ENCODE data around the gene MED25. TPM values are rescaled to one million over a fixed set of nuclear protein-coding genes. Genes with fewer than 3 reads are reported as not detected.

Gene MED25
- total RNA-seq, 1 donor from 2014 or later: 11.0 TPM

DNA sequence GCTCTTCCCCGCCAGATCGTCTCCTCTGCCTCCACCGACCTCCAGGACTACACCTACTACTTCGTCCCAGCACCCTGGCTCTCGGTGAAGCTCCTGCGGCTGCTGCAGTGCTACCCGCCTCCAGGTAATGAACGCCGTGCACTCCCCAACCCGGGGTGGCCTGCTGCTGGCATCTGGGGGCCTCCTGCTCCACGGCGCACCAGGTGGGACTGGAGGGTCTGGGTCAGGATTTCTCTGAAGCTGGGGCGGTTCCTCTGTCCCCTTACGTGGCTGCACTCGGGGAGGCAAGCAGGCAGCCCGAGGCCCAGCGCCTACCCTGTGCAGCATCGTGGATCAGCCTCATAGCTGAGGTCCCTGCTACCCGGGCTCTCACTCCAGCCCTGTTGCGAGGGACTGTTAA, 22.5 kb upstream of the MED25 start:
- Histone ChIP-seq H3K36me3 (ENCODE audit: control insufficient read depth in 3 of 3, insufficient read depth in 3 of 3, low read length in 3 of 3) (peaks cover 57 to 66% (median 65%) of the 10 kb centered on the region in 3 donors), H3K27ac (ENCODE audit: low read depth, low read length) (no peak overlapping the region), H3K9ac (ENCODE audit: low read depth in 1 of 3, low read length in 3 of 3) (no peak overlapping the region), H3K4me3 (ENCODE audit: low read length in 3 of 3) (no peak overlapping the region), H3K9me3 (ENCODE audit: control insufficient read depth in 3 of 3, low read length in 3 of 3) (no peaks in the 10 kb centered on the region), H3K27me3 (ENCODE audit: control insufficient read depth in 3 of 3, insufficient read depth in 3 of 3, low read length in 3 of 3) (no peaks in the 10 kb centered on the region), H3K4me1 (ENCODE audit: control insufficient read depth in 3 of 3, insufficient read depth in 3 of 3, low read length in 3 of 3) (no peaks in the 10 kb centered on the region)

DNA sequence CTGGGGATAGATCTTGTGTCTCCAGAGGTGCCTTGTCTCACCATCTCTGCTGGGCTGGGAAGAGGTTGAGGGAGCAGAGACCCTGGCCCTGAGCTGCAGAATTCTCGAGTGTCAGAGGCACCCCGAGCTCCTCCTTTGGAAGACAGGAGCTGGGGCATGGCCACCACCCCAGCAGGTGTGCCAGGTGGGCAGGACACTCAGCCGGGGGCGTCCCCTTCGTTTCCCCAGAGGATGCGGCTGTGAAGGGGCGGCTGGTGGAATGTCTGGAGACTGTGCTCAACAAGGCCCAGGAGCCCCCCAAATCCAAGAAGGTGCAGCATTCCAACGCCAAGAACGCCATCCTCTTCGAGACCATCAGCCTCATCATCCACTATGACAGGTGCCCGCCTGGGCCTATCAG, 19.5 kb upstream of the MED25 start:
- no peaks in the 10 kb centered on the region for H3K27me3 ChIP-seq (ENCODE audit: control insufficient read depth in 3 of 3, insufficient read depth in 3 of 3, low read length in 3 of 3)
- H3K27ac ChIP-seq (ENCODE audit: low read depth, low read length): no peak overlapping the region
- no peak overlapping the region for H3K9ac ChIP-seq (ENCODE audit: low read depth in 1 of 3, low read length in 3 of 3)
- peaks cover 7 to 8% (median 7%) of the 10 kb centered on the region in 3 donors for H3K4me1 ChIP-seq (ENCODE audit: control insufficient read depth in 3 of 3, insufficient read depth in 3 of 3, low read length in 3 of 3)
- H3K36me3 ChIP-seq (ENCODE audit: control insufficient read depth in 3 of 3, insufficient read depth in 3 of 3, low read length in 3 of 3): peaks cover 51 to 66% (median 61%) of the 10 kb centered on the region in 3 donors
- H3K4me3 ChIP-seq (ENCODE audit: low read length in 3 of 3): no peak overlapping the region
- H3K9me3 ChIP-seq (ENCODE audit: control insufficient read depth in 3 of 3, low read length in 3 of 3): no peaks in the 10 kb centered on the region

DNA sequence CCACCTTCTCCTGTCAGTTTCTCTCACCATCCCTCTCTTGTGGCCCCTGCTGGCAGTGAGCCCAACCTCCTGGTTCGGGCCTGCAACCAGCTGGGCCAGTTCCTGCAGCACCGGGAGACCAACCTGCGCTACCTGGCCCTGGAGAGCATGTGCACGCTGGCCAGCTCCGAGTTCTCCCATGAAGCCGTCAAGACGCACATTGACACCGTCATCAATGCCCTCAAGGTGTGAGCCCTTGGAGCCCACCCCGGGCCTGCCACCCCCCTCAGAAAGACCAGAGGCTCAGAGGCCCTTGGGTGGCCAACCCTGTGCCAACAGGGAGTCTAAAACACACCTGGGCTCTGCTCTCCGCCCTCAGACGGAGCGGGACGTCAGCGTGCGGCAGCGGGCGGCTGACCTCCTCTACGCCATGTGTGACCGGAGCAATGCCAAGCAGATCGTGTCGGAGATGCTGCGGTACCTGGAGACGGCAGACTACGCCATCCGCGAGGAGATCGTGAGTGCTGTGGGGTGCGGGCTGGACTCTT, 18.8 kb upstream of the MED25 start:
- Histone ChIP-seq H3K4me1 (ENCODE audit: control insufficient read depth in 3 of 3, insufficient read depth in 3 of 3, low read length in 3 of 3) (peaks cover 7 to 8% (median 7%) of the 10 kb centered on the region in 3 donors), H3K9ac (ENCODE audit: low read depth in 1 of 3, low read length in 3 of 3) (no peak overlapping the region), H3K4me3 (ENCODE audit: low read length in 3 of 3) (no peak overlapping the region), H3K9me3 (ENCODE audit: control insufficient read depth in 3 of 3, low read length in 3 of 3) (no peaks in the 10 kb centered on the region), H3K36me3 (ENCODE audit: control insufficient read depth in 3 of 3, insufficient read depth in 3 of 3, low read length in 3 of 3) (peaks cover 52 to 63% (median 61%) of the 10 kb centered on the region in 3 donors), H3K27me3 (ENCODE audit: control insufficient read depth in 3 of 3, insufficient read depth in 3 of 3, low read length in 3 of 3) (no peaks in the 10 kb centered on the region), H3K27ac (ENCODE audit: low read depth, low read length) (no peak overlapping the region)

DNA sequence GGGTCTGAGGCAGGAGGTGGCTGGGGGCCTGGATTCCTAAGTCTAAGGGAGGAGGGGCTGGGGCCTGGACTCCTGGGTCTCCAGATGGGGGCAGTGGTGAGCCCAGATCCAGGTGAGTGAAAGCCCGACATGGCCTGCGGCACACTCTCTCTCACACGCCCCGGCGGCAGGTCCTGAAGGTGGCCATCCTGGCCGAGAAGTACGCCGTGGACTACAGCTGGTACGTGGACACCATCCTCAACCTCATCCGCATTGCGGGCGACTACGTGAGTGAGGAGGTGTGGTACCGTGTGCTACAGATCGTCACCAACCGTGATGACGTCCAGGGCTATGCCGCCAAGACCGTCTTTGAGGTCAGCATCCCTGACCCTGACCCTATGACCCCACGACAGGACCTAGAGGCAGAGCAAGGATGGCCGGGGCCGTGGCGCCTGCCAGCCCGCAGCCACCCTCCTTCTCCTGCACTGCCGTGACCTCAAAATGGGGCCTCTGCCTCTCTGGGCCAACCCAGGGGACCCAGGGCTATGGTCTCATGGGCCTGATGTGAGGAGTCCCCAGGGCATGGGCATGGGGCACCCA, 18.2 kb upstream of the MED25 start:
- no peak overlapping the region for H3K4me3 ChIP-seq (ENCODE audit: low read length in 3 of 3)
- no peaks in the 10 kb centered on the region for H3K9me3 ChIP-seq (ENCODE audit: control insufficient read depth in 3 of 3, low read length in 3 of 3)
- no peak overlapping the region for H3K27ac ChIP-seq (ENCODE audit: low read depth, low read length)
- H3K36me3 ChIP-seq (ENCODE audit: control insufficient read depth in 3 of 3, insufficient read depth in 3 of 3, low read length in 3 of 3): peaks cover 53 to 59% (median 57%) of the 10 kb centered on the region in 3 donors
- no peak overlapping the region for H3K9ac ChIP-seq (ENCODE audit: low read depth in 1 of 3, low read length in 3 of 3)
- peaks cover 7 to 8% (median 7%) of the 10 kb centered on the region in 3 donors for H3K4me1 ChIP-seq (ENCODE audit: control insufficient read depth in 3 of 3, insufficient read depth in 3 of 3, low read length in 3 of 3)
- H3K27me3 ChIP-seq (ENCODE audit: control insufficient read depth in 3 of 3, insufficient read depth in 3 of 3, low read length in 3 of 3): no peaks in the 10 kb centered on the region

DNA sequence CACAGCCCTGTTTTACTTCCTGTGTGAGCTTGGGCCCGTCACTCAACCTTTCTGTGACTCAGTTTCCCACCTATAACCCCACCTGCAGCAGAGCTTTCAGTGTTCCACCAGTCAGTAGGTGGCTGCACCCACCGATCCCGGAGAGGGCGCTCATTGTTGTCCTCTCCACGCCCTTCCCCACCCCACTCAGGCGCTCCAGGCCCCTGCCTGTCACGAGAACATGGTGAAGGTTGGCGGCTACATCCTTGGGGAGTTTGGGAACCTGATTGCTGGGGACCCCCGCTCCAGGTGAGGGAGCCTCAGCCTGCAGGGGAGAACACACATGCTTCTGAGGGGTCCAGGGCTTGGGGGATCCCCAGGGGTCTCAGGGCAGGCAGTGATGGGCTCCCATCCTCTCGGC, 17.3 kb upstream of the MED25 start:
- Histone ChIP-seq H3K9me3 (ENCODE audit: control insufficient read depth in 3 of 3, low read length in 3 of 3) (no peaks in the 10 kb centered on the region), H3K4me1 (ENCODE audit: control insufficient read depth in 3 of 3, insufficient read depth in 3 of 3, low read length in 3 of 3) (peaks cover 7 to 8% (median 7%) of the 10 kb centered on the region in 3 donors), H3K36me3 (ENCODE audit: control insufficient read depth in 3 of 3, insufficient read depth in 3 of 3, low read length in 3 of 3) (peaks cover 44 to 54% (median 49%) of the 10 kb centered on the region in 3 donors), H3K27ac (ENCODE audit: low read depth, low read length) (no peak overlapping the region), H3K27me3 (ENCODE audit: control insufficient read depth in 3 of 3, insufficient read depth in 3 of 3, low read length in 3 of 3) (no peaks in the 10 kb centered on the region), H3K9ac (ENCODE audit: low read depth in 1 of 3, low read length in 3 of 3) (no peak overlapping the region), H3K4me3 (ENCODE audit: low read length in 3 of 3) (no peak overlapping the region)

DNA sequence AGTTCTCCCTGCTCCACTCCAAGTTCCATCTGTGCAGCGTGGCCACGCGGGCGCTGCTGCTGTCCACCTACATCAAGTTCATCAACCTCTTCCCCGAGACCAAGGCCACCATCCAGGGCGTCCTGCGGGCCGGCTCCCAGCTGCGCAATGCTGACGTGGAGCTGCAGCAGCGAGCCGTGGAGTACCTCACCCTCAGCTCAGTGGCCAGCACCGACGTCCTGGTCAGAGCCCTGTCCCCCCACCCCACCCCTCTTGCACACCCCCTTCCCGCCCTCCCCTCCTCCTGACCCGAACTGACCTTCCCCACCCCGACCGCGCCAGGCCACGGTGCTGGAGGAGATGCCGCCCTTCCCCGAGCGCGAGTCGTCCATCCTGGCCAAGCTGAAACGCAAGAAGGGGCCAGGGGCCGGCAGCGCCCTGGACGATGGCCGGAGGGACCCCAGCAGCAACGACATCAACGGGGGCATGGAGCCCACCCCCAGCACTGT, 16.6 kb upstream of the MED25 start:
- Histone ChIP-seq H3K4me3 (ENCODE audit: low read length in 3 of 3) (peak overlapping the region in 2 of 3 donors; percentile 30 to 77), H3K27me3 (ENCODE audit: control insufficient read depth in 3 of 3, insufficient read depth in 3 of 3, low read length in 3 of 3) (no peaks in the 10 kb centered on the region), H3K36me3 (ENCODE audit: control insufficient read depth in 3 of 3, insufficient read depth in 3 of 3, low read length in 3 of 3) (peaks cover 38 to 53% (median 42%) of the 10 kb centered on the region in 3 donors), H3K27ac (ENCODE audit: low read depth, low read length) (no peak overlapping the region), H3K9me3 (ENCODE audit: control insufficient read depth in 3 of 3, low read length in 3 of 3) (no peaks in the 10 kb centered on the region), H3K4me1 (ENCODE audit: control insufficient read depth in 3 of 3, insufficient read depth in 3 of 3, low read length in 3 of 3) (peaks cover 7 to 8% (median 7%) of the 10 kb centered on the region in 3 donors), H3K9ac (ENCODE audit: low read depth in 1 of 3, low read length in 3 of 3) (peak overlapping the region in 1 of 3 donors; percentile 75)

GRCh38 chr19:49801966-49802661, 16.0 kb upstream of the MED25 start:
- H3K9ac ChIP-seq (ENCODE audit: low read depth in 1 of 3, low read length in 3 of 3): peak overlapping the region in 2 of 3 donors; percentile 3 to 75
- H3K27ac ChIP-seq (ENCODE audit: low read depth, low read length): no peak overlapping the region
- H3K9me3 ChIP-seq (ENCODE audit: control insufficient read depth in 3 of 3, low read length in 3 of 3): no peaks in the 10 kb centered on the region
- H3K27me3 ChIP-seq (ENCODE audit: control insufficient read depth in 3 of 3, insufficient read depth in 3 of 3, low read length in 3 of 3): no peaks in the 10 kb centered on the region
- peaks cover 7 to 8% (median 7%) of the 10 kb centered on the region in 3 donors for H3K4me1 ChIP-seq (ENCODE audit: control insufficient read depth in 3 of 3, insufficient read depth in 3 of 3, low read length in 3 of 3)
- peak overlapping the region; percentile 54 to 77 (median 65) for H3K4me3 ChIP-seq (ENCODE audit: low read length in 3 of 3)
- peaks cover 31 to 47% (median 36%) of the 10 kb centered on the region in 3 donors for H3K36me3 ChIP-seq (ENCODE audit: control insufficient read depth in 3 of 3, insufficient read depth in 3 of 3, low read length in 3 of 3)

GRCh38 chr19:49802836-49803528, 15.1 kb upstream of the MED25 start:
- peak overlapping the region; percentile 54 to 59 (median 56) for H3K4me3 ChIP-seq (ENCODE audit: low read length in 3 of 3)
- H3K9me3 ChIP-seq (ENCODE audit: control insufficient read depth in 3 of 3, low read length in 3 of 3): no peaks in the 10 kb centered on the region
- H3K9ac ChIP-seq (ENCODE audit: low read depth in 1 of 3, low read length in 3 of 3): peak overlapping the region in 2 of 3 donors; percentile 20 to 57
- no peaks in the 10 kb centered on the region for H3K27me3 ChIP-seq (ENCODE audit: control insufficient read depth in 3 of 3, insufficient read depth in 3 of 3, low read length in 3 of 3)
- H3K36me3 ChIP-seq (ENCODE audit: control insufficient read depth in 3 of 3, insufficient read depth in 3 of 3, low read length in 3 of 3): peaks cover 32 to 48% (median 33%) of the 10 kb centered on the region in 3 donors
- H3K4me1 ChIP-seq (ENCODE audit: control insufficient read depth in 3 of 3, insufficient read depth in 3 of 3, low read length in 3 of 3): peaks cover 7 to 8% (median 7%) of the 10 kb centered on the region in 3 donors
- H3K27ac ChIP-seq (ENCODE audit: low read depth, low read length): peak overlapping the region; percentile 25

GRCh38 chr19:49803529-49803856, 14.6 kb upstream of the MED25 start:
- peaks cover 8 to 9% (median 8%) of the 10 kb centered on the region in 3 donors for H3K4me1 ChIP-seq (ENCODE audit: control insufficient read depth in 3 of 3, insufficient read depth in 3 of 3, low read length in 3 of 3)
- peaks cover 27 to 45% (median 30%) of the 10 kb centered on the region in 3 donors for H3K36me3 ChIP-seq (ENCODE audit: control insufficient read depth in 3 of 3, insufficient read depth in 3 of 3, low read length in 3 of 3)
- H3K9ac ChIP-seq (ENCODE audit: low read depth in 1 of 3, low read length in 3 of 3): no peak overlapping the region
- no peaks in the 10 kb centered on the region for H3K9me3 ChIP-seq (ENCODE audit: control insufficient read depth in 3 of 3, low read length in 3 of 3)
- H3K4me3 ChIP-seq (ENCODE audit: low read length in 3 of 3): no peak overlapping the region
- no peaks in the 10 kb centered on the region for H3K27me3 ChIP-seq (ENCODE audit: control insufficient read depth in 3 of 3, insufficient read depth in 3 of 3, low read length in 3 of 3)
- no peak overlapping the region for H3K27ac ChIP-seq (ENCODE audit: low read depth, low read length)
